ENCODE measurements around the gene GAB4.

Gene GAB4

GRCh38 chr22:16973591-16974297 lies 34.3 kb downstream of the GAB4 start:
- no peak for DNase-seq (ENCODE audit: low read depth in 2 of 2)
- TF ChIP-seq, protein P1, sequence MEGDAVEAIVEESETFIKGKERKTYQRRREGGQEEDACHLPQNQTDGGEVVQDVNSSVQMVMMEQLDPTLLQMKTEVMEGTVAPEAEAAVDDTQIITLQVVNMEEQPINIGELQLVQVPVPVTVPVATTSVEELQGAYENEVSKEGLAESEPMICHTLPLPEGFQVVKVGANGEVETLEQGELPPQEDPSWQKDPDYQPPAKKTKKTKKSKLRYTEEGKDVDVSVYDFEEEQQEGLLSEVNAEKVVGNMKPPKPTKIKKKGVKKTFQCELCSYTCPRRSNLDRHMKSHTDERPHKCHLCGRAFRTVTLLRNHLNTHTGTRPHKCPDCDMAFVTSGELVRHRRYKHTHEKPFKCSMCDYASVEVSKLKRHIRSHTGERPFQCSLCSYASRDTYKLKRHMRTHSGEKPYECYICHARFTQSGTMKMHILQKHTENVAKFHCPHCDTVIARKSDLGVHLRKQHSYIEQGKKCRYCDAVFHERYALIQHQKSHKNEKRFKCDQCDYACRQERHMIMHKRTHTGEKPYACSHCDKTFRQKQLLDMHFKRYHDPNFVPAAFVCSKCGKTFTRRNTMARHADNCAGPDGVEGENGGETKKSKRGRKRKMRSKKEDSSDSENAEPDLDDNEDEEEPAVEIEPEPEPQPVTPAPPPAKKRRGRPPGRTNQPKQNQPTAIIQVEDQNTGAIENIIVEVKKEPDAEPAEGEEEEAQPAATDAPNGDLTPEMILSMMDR (IDR thresholded peaks at IDR 0.05; ENCODE audit: low read depth, low read length), result no peak
- H3K4me3 ChIP-seq (replicated peaks in 1 of 2; ENCODE audit: low read depth in 2 of 2, low read length in 2 of 2), result no peak overlapping the region

DNA sequence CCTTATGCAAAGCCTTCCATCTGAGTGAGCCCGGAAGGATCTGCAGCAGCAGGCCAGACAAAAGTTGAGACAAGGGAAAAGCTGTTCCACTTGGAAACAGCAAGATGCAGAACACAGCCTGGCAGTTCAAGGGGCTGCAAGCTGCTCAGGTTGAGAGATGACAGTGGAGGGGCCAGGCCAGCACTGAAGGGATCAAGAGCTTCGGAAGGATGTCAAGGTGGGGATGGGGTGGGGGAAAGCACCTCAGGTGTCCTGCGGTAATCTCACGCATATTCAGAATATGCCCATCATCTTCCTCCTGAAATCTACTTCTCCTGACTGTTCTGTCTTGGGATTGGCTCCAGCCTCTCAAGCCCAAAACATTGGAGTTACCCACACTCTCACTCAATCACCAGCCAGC lies 35.7 kb downstream of the GAB4 start:
- TF ChIP-seq, protein P1 (IDR thresholded peaks at IDR 0.05; ENCODE audit: low read depth, low read length), result no peak
- DNase-seq (ENCODE audit: low read depth in 2 of 2), result no peak
- H3K4me3 ChIP-seq (replicated peaks in 1 of 2; ENCODE audit: low read depth in 2 of 2, low read length in 2 of 2), result no peak overlapping the region

DNA sequence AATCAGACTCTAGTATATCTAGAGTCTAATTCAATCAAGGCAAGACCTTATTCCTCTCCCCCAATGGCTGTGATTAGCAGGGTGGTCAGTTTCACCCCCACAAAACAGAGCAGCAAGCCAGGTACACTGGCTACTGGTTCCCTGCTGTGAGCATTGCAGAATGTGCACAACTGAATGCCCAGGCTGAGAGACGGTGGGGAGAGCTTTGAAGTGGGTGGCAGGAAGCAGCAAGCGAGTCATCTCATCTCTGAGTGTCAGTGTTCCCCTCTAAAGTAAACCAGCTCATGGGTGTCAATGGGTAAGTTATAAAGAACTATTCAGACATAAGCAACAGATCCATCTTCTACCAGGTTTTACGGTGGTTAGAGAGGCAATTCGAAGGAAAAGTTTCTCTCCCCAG lies 37.6 kb downstream of the GAB4 start:
- DNase-seq (ENCODE audit: low read depth in 2 of 2), result no peak
- H3K4me3 ChIP-seq (replicated peaks in 1 of 2; ENCODE audit: low read depth in 2 of 2, low read length in 2 of 2), result no peak overlapping the region
- TF ChIP-seq, protein P1 (IDR thresholded peaks at IDR 0.05; ENCODE audit: low read depth, low read length), result no peak

DNA sequence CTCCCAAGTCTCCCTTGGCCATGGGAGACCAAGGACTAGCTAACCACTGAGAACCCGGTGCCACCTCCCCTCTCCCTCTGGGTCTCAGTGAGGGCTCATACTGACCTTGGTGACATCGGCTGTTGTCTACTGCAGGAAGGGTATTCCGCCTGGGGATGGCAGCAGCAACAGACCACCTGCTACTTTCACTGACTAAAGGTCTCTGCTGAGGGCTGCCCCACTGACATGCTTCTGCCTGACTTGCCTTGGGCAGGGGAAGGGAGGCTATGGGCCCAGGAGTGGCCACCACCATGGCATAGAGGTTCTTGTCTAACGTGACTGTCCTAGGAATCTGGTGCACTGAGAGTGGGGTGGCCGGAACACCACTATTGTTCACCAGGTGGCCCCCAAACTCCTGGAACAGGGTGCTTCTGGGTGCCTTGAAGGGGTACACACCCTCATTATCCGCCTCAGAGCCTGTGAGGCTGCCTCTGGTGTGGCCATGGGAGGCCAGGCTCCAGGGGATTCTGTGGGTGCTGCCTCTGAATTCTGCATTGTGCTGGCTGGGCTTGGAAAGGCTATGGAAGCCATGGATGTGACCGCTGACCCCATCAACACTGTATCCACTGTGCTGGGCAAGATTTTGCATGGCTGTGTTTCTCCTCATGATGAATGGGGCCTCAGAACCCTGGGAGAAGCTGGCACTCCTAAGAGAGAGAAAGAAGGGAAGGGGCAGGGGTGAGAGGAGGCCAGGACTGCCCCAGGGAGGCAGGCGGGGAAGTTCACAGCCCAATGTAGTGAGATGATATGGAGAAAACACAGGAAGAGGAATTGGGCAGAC lies 38.3 kb downstream of the GAB4 start:
- TF ChIP-seq, protein P1 (IDR thresholded peaks at IDR 0.05; ENCODE audit: low read depth, low read length), result no peak
- no peak for DNase-seq (ENCODE audit: low read depth in 2 of 2)

GRCh38 chr22:16968218-16968595 lies 39.8 kb downstream of the GAB4 start:
- no peak for DNase-seq (ENCODE audit: low read depth in 2 of 2)
- TF ChIP-seq, protein P1 (IDR thresholded peaks at IDR 0.05; ENCODE audit: low read depth, low read length), result no peak
- H3K4me3 ChIP-seq (replicated peaks in 1 of 2; ENCODE audit: low read depth in 2 of 2, low read length in 2 of 2), result no peak overlapping the region

More for the DNA sequence above, 38.3 kb downstream of the GAB4 start:
- no peak overlapping the region for H3K4me3 ChIP-seq (replicated peaks in 1 of 2; ENCODE audit: low read depth in 2 of 2, low read length in 2 of 2)

GRCh38 chr22:16967453-16968217 lies 40.4 kb downstream of the GAB4 start:
- no peak for DNase-seq (ENCODE audit: low read depth in 2 of 2)
- TF ChIP-seq, protein P1 (IDR thresholded peaks at IDR 0.05; ENCODE audit: low read depth, low read length), result no peak
- H3K4me3 ChIP-seq (replicated peaks in 1 of 2; ENCODE audit: low read depth in 2 of 2, low read length in 2 of 2), result no peak overlapping the region

Measured in cardiac fibroblast (primary cell).